A549 (cell line): ENCODE results near the gene GSTM3.

ENCODE experiments used
- CHD4 ChIP-seq: fragments of 200-600 bp; sonication (generic); IDR thresholded peaks from 2 replicates; pipeline ENCODE4 v1.6.1; 2016; ENCODE audit warnings: antibody characterized with exemption, mild to moderate bottlenecking, borderline replicate concordance
- CTCF ChIP-seq: fragments of >200 bp; sonication (Bioruptor Twin); formaldehyde crosslinking; IDR thresholded peaks from 3 replicates; pipeline ENCODE4 v1.5.1; 2016
- MAX ChIP-seq: IDR thresholded peaks from 2 replicates; pipeline ENCODE4 v1.6.1; 2012
- NPAS2 ChIP-seq: fragments of 250-450 bp; sonication (Bioruptor Pico); IDR thresholded peaks from 2 replicates; pipeline ENCODE4 v1.8.0; 2022; ENCODE audit warnings: mild to moderate bottlenecking, moderate library complexity, borderline replicate concordance
- POLR2A ChIP-seq: IDR thresholded peaks from 2 replicates; pipeline ENCODE4 v1.6.1; 2012; ENCODE audit warnings: mild to moderate bottlenecking, low read length
- USF2 ChIP-seq: fragments of 450-650 bp; IDR thresholded peaks from 2 replicates; pipeline ENCODE4 v1.6.1; 2014; ENCODE audit warnings: antibody characterized with exemption

GRCh38 chr1:109773900-109774485, 33.2 kb upstream of the GSTM3 start:
- TF ChIP-seq MAX (no peak), CTCF (no peak), POLR2A (no peak), NPAS2 (CRISPR knock-in tag) (no peak), CHD4 (no peak), USF2 (no peak)
